ENCODE results near the gene ZNF346.

The ZNF346 gene

GRCh38 chr5:177123789-177124485 lies 101.4 kb downstream of the ZNF346 start:
- DNase-seq = no peak

GRCh38 chr5:177124486-177124991 lies 102.0 kb downstream of the ZNF346 start:
- DNase-seq = no peak

GRCh38 chr5:177126771-177127170 lies 104.3 kb downstream of the ZNF346 start:
- no peak for DNase-seq

GRCh38 chr5:177128551-177128981 lies 106.1 kb downstream of the ZNF346 start:
- DNase-seq = no peak

- no peak for DNase-seq
These were observed 107.9 kb downstream of the ZNF346 start for GRCh38 chr5:177130211-177131018.
